Activated gamma-delta T cell (primary cell): ENCODE results near the gene SLC20A1.
"Not testable (repeated sequence)": the region's sequence is repeated elsewhere in the genome, so short reads cannot be mapped to it uniquely, and the experiment has no call there.

Experiments used
- DNase-seq: peaks from one replicate; lab custom pipeline; 2025; lab: John Stamatoyannopoulos, UW

Gene SLC20A1

DNA sequence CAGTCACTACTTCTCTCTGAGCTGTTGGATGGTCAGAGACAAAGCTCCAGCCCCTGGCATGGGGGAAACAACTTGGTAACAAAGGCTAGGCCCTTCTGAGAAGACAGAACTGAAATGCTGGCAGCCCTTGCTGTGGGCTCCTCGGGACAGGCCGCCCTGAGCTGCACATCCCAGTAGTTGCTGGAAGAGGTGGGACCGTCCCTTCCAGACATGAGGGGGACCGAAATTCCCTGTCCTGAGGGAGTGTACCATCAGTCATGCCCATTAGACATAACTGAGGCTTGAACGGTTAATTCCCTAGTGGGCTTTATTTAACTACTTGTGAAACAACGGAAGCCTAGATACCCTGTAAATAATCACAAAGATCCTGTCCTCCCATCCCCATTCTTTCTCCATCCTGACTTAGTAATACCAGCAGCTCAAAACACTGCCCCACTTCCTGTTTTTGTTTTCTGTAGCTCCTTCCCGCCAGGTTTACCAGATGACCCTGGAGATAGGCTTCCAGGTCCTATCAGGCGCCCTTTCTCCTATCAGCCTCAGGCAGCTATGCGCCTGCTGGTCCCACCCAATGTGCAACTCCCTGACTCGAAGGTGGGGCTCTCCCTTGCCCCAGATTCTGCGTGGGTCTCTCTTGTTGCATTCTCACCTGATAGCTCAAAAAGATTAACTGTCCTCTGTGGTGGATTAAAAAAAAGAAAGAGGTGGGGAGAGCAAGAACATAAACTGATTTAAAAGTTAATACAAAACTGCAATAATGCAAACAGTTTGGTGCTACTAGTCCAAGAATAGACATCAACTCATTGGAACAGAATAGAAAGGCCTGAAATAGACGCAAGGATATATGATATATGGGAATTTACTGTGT lies 38.0 kb downstream of the SLC20A1 start:
- DNase-seq = no peak

DNA sequence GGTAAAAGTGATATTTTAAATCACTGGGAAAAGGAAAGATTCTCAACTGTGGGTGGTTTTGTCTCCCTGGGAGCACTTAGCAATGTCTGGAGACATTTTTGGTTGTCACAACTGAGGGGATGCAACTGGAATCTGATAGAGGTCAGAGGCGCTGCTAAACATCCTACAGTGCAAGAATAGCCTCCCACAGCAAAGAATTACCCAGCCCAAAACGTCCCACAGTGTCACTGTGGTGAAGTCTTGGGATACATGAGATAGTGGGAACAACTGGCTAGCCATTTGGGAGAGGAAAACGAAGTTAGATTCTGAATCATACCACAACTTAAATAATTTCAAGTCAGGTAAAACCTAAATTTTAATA lies 38.7 kb downstream of the SLC20A1 start:
- no peak for DNase-seq

GRCh38 chr2:112685271-112685884 lies 39.6 kb downstream of the SLC20A1 start:
- DNase-seq = no peak

- no peak for DNase-seq
These were observed 40.8 kb downstream of the SLC20A1 start for GRCh38 chr2:112686348-112687217.

DNA sequence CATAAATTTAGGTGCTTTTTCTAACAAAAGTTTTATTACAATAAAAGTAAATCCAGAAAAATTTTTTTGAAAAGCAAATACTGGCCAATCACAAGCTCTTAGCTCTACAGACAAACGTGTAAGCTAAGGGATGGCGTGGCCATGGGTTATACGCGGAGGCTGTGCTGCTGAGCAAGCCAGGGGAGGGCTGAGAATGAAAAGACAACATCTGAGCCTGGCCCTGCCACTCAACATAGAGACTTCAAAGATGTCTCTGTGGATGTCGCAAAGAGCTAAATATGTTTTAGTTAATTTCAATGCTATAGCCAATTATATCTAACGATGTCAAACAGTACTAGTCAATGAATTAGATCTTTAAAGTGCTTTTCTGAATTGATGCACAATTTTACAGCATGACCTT lies 41.8 kb downstream of the SLC20A1 start:
- DNase-seq = no peak

GRCh38 chr2:112688086-112688880 lies 42.5 kb downstream of the SLC20A1 start:
- DNase-seq = no peak

DNA sequence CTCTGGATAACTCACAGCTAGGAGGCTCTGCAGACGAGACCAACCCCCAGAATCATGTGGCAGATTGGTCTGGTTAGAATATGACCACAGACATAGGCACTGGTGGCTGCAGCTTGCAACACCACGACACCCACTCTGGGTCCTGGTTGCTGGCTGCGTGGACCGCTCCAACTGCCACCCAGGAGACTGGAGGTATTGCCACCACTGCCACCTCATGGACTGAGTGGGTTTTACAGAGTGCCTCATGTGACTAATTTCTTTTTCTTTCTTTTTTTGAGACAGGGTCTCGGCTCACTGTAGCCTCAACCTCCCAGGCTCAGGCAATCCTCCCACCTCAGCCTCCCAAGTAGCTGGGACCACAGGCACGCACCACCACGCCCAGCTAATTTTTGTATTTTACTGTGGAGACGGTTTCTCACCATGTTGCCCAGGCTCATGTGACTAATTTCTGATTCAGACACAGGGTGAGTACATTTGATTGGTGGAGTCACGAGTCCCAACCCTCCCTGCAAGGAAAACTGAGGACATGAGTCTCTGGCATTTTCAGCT lies 45.2 kb downstream of the SLC20A1 start:
- no peak for DNase-seq

DNA sequence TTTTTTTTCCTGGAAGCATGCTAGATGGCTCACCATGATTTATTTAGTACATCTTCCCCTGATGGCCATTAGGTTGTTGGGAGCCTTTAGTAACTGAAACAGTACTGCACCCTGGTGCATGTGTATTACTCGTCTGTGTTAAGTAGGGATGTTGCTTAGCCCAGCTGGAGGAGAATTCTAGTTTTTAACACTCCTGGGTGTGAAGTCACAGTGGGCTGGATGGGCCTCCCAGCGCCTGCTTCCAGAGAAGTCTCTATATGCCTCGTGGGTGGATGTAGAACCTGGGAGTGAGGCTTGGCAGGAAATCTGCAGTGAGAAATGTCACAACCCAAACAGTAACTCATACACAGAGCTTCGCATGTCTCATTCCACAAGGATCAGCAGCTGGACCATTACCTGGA lies 46.1 kb downstream of the SLC20A1 start:
- no peak for DNase-seq

DNA sequence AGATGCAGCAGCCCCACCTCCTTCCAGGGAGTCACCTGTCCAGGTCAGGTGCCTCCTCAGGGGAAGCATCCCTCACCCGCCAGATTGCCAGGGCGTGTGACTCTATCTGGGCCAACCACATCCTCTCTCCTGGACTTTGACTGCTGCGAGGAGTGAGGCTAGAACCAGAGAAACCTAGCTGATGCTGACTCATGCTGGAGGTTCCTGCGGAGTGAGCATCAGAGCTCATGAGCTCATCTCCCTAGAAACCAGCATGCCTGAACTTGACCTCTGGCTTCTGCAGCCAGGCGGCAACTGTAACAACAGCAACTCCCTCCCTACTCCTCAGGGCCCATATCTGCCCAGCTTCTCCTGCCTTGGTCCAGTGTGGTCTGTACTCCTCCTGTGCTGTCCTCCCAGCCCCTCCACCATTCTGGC lies 46.8 kb downstream of the SLC20A1 start:
- no peak for DNase-seq

DNA sequence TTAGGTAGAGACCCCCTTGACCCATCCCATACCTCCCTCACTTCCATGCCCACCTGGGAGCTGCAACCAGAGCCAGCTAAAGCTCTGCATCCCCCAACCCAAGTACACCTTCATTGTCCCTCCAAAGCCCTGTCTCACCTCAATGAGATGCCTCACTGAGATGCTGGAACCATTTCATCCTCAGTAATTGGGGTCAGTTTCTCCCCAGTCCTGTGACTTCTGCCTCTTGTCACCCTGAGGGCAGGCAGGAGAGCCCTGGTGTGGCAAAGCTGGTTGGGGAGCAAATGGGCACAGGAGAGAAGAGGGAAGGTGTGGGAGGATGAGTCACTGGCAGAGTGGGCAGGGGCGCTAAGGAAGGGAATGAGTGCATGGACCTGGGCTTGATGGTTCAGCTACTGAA lies 47.2 kb downstream of the SLC20A1 start:
- DNase-seq = no peak

- no peak for DNase-seq
These were observed 47.9 kb downstream of the SLC20A1 start for GRCh38 chr2:112693596-112693995.

GRCh38 chr2:112694182-112694581 lies 48.4 kb downstream of the SLC20A1 start:
- no peak for DNase-seq

GRCh38 chr2:112698834-112699515 lies 53.2 kb downstream of the SLC20A1 start:
- no peak for DNase-seq

- DNase-seq = no peak
These were observed 54.4 kb downstream of the SLC20A1 start for GRCh38 chr2:112699984-112700667.

DNA sequence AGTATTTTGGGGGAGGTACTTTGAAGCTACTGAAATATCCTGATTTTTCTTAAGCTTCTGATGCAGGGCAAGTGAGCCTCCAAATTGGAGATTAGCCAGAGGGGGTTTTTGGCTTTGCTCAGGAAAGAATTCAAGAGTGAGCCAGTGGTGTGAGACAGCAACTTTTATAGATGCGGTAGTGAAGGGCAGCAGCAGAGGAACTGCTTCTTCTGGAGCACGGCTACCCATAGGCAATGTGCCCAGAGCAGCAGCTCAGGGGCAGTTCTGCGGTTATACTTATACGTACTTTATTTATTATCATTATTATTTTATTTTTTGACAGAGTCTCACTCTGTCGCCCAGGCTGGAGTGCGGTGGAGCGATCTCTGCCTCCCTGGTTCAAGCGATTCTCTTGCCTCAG lies 55.3 kb downstream of the SLC20A1 start:
- no peak for DNase-seq

- no peak for DNase-seq
These were observed 57.9 kb downstream of the SLC20A1 start for GRCh38 chr2:112703684-112704083.

DNA sequence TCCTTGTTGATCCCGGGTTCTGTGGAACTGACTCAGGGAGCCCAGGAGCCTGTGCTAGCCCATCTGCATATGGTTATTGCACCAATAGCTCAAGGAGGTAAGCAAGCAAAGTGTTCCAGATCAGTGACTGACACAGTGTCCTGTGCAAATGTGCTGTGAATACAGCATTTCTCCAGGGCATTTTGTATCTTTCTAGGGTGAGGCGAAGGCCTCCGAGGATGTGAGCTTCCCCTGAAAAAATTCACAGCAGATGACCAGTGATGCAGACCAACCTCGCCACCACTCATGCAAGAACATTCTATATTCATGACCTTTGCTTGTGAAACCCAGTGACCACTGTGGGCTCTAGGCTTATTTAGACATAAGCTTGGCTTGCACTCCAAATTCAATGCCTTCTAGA lies 59.8 kb downstream of the SLC20A1 start:
- no peak for DNase-seq

- no peak for DNase-seq
These were observed 60.5 kb downstream of the SLC20A1 start for GRCh38 chr2:112706170-112706664.

- DNase-seq = not testable (repeated sequence)
These were observed 61.2 kb downstream of the SLC20A1 start for GRCh38 chr2:112706947-112707346.

GRCh38 chr2:112708968-112709367 lies 63.2 kb downstream of the SLC20A1 start:
- no peak for DNase-seq
